ENCODE measurements around the gene CPA5.

CPA5 gene

DNA sequence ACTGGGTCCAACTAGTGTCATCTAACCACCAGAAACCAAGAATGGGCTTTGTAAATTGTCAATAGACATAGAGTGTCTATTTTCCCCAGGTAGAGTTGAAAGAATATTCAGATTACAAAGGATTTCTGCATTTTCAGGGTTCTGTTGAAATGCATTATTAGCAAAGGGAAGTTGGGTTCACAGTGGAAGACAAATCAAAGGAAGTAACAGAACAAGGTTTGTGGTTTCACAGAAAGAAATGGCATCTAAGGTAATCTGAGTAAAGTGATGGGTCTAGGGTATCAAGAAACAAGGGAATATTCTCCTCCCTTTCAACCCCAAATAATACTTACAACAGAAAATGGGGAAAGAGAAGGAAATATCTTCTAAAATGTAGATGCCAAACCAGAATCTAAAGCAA, 70.4 kb downstream of the CPA5 start:
- Histone ChIP-seq H3K4me2 (ENCODE audit: low read length, poor library complexity, severe bottlenecking) (no peak overlapping the region), H3K36me3 (ENCODE audit: control insufficient read depth in 1 of 2, insufficient read depth in 2 of 2, low read depth in 1 of 2, low read length in 2 of 2) (peaks cover 0 to 2% of the 10 kb centered on the region in 2 experiments), H3K9me3 (ENCODE audit: control insufficient read depth, low read length) (no peaks in the 10 kb centered on the region), H3K27me3 (ENCODE audit: control insufficient read depth in 1 of 2, insufficient read depth in 1 of 2, low read length in 2 of 2) (no peaks in the 10 kb centered on the region), H3K18ac (ENCODE audit: low read depth in 1 of 2, low read length in 2 of 2) (no peak overlapping the region), H3K9ac (ENCODE audit: low read length) (no peak overlapping the region), H2AK5ac (ENCODE audit: low read length, severe bottlenecking) (no peak overlapping the region), H3K27ac (ENCODE audit: low read length, poor library complexity, severe bottlenecking) (no peak overlapping the region), H2BK120ac (ENCODE audit: low read depth, low read length) (no peak overlapping the region), H4K91ac (ENCODE audit: low read length) (no peak overlapping the region), H3K4me3 (ENCODE audit: insufficient read depth in 1 of 2, low read depth in 1 of 2, low read length in 2 of 2) (no peak overlapping the region), H3K4ac (ENCODE audit: low read depth in 1 of 2, low read length in 2 of 2) (no peak overlapping the region), H3K4me1 (ENCODE audit: control insufficient read depth, insufficient read depth, low read depth, low read length) (peaks cover 6% of the 10 kb centered on the region), H2BK15ac (ENCODE audit: low read depth, poor library complexity, severe bottlenecking) (no peak overlapping the region), H2AFZ (ENCODE audit: low read depth, low read length) (no peak overlapping the region), H2BK12ac (ENCODE audit: low read length in 2 of 2) (no peak overlapping the region), H3K79me1 (replicated peaks; ENCODE audit: low read length, poor library complexity, severe bottlenecking) (peaks cover 3% of the 10 kb centered on the region), H2BK5ac (ENCODE audit: low read depth, low read length, poor library complexity, severe bottlenecking) (no peak overlapping the region), H3K23ac (ENCODE audit: low read length in 2 of 2) (no peak overlapping the region), H3K14ac (ENCODE audit: low read length in 2 of 2) (no peak overlapping the region), H4K8ac (ENCODE audit: low read length) (no peak overlapping the region)
- no peak for DNase-seq

DNA sequence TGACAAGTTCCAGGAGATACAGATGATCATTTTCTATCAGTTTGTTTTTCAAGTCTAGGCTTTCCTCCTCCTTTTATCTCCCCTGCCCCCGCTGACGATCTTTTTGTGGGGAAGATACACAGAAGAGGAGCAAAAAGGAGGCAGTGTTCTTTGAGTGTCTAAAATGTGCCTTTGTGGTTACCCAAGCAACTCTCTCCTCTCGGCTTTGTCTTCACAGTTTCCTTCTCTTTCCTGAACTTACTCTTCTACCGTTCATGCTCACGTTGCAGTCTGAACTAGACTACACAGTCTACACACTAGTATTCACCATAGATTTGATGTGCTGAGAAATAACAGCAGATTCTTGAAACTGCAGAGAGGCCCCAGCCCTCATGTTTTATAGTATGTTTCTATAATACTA, 72.6 kb downstream of the CPA5 start:
- Histone ChIP-seq H2AK5ac (ENCODE audit: low read length, severe bottlenecking) (peak overlapping the region; percentile 64), H2BK12ac (ENCODE audit: low read length in 2 of 2) (no peak overlapping the region), H2BK15ac (ENCODE audit: low read depth, poor library complexity, severe bottlenecking) (no peak overlapping the region), H3K23ac (ENCODE audit: low read length in 2 of 2) (no peak overlapping the region), H2BK5ac (ENCODE audit: low read depth, low read length, poor library complexity, severe bottlenecking) (no peak overlapping the region), H3K79me1 (replicated peaks; ENCODE audit: low read length, poor library complexity, severe bottlenecking) (peaks cover 2% of the 10 kb centered on the region), H3K9me3 (ENCODE audit: control insufficient read depth, low read length) (no peaks in the 10 kb centered on the region), H2AFZ (ENCODE audit: low read depth, low read length) (no peak overlapping the region), H3K4me2 (ENCODE audit: low read length, poor library complexity, severe bottlenecking) (no peak overlapping the region), H3K4me3 (ENCODE audit: insufficient read depth in 1 of 2, low read depth in 1 of 2, low read length in 2 of 2) (no peak overlapping the region), H3K27ac (ENCODE audit: low read length, poor library complexity, severe bottlenecking) (no peak overlapping the region), H3K4me1 (ENCODE audit: control insufficient read depth, insufficient read depth, low read depth, low read length) (peaks cover 7% of the 10 kb centered on the region), H3K9ac (ENCODE audit: low read length) (no peak overlapping the region), H3K14ac (ENCODE audit: low read length in 2 of 2) (no peak overlapping the region), H3K36me3 (ENCODE audit: control insufficient read depth in 1 of 2, insufficient read depth in 2 of 2, low read depth in 1 of 2, low read length in 2 of 2) (peaks cover 0 to 3% of the 10 kb centered on the region in 2 experiments), H3K27me3 (ENCODE audit: control insufficient read depth in 1 of 2, insufficient read depth in 1 of 2, low read length in 2 of 2) (no peaks in the 10 kb centered on the region), H3K18ac (ENCODE audit: low read depth in 1 of 2, low read length in 2 of 2) (peak overlapping the region in 1 of 2 experiments; percentile 21), H4K91ac (ENCODE audit: low read length) (no peak overlapping the region), H4K8ac (ENCODE audit: low read length) (no peak overlapping the region), H3K4ac (ENCODE audit: low read depth in 1 of 2, low read length in 2 of 2) (no peak overlapping the region), H2BK120ac (ENCODE audit: low read depth, low read length) (peak overlapping the region; percentile 49)
- DNase-seq = no peak
- 94% methylated on average over 2 of the region's 5 CpGs for WGBS

DNA sequence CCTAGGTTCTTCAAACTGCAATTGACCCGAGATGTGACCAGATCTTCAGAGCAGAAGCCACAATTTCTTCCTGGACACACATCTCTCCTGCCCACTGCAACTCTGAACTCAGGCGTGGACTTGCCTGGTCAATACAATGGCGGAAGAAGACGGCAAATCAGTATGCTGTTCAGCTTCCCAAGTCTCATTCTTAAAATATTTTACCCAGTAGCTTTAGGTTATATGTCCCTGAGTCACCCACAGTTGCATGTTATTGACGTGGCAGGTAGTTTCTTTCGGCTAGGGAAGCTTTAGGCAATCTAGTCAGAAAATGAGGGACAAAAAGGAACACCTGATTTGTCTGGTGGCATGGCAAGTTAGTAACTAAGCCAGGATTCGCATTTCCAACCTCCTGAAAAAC, 73.7 kb downstream of the CPA5 start:
- WGBS = 88% methylated on average over 6 of the region's 7 CpGs
- Histone ChIP-seq H2AFZ (ENCODE audit: low read depth, low read length) (no peak overlapping the region), H3K23ac (ENCODE audit: low read length in 2 of 2) (no peak overlapping the region), H2BK12ac (ENCODE audit: low read length in 2 of 2) (no peak overlapping the region), H2BK15ac (ENCODE audit: low read depth, poor library complexity, severe bottlenecking) (no peak overlapping the region), H3K9me3 (ENCODE audit: control insufficient read depth, low read length) (no peaks in the 10 kb centered on the region), H3K4me1 (ENCODE audit: control insufficient read depth, insufficient read depth, low read depth, low read length) (peaks cover 8% of the 10 kb centered on the region), H3K18ac (ENCODE audit: low read depth in 1 of 2, low read length in 2 of 2) (no peak overlapping the region), H3K36me3 (ENCODE audit: control insufficient read depth in 1 of 2, insufficient read depth in 2 of 2, low read depth in 1 of 2, low read length in 2 of 2) (peaks cover 0 to 3% of the 10 kb centered on the region in 2 experiments), H3K4ac (ENCODE audit: low read depth in 1 of 2, low read length in 2 of 2) (no peak overlapping the region), H3K4me3 (ENCODE audit: insufficient read depth in 1 of 2, low read depth in 1 of 2, low read length in 2 of 2) (no peak overlapping the region), H4K8ac (ENCODE audit: low read length) (no peak overlapping the region), H4K91ac (ENCODE audit: low read length) (no peak overlapping the region), H3K27ac (ENCODE audit: low read length, poor library complexity, severe bottlenecking) (no peak overlapping the region), H3K4me2 (ENCODE audit: low read length, poor library complexity, severe bottlenecking) (no peak overlapping the region), H2BK5ac (ENCODE audit: low read depth, low read length, poor library complexity, severe bottlenecking) (no peak overlapping the region), H3K14ac (ENCODE audit: low read length in 2 of 2) (no peak overlapping the region), H2AK5ac (ENCODE audit: low read length, severe bottlenecking) (no peak overlapping the region), H3K79me1 (replicated peaks; ENCODE audit: low read length, poor library complexity, severe bottlenecking) (peaks cover 2% of the 10 kb centered on the region), H3K9ac (ENCODE audit: low read length) (no peak overlapping the region), H3K27me3 (ENCODE audit: control insufficient read depth in 1 of 2, insufficient read depth in 1 of 2, low read length in 2 of 2) (no peaks in the 10 kb centered on the region), H2BK120ac (ENCODE audit: low read depth, low read length) (no peak overlapping the region)
- DNase-seq = no peak
